CD4-positive, alpha-beta memory T cell (primary cell): ENCODE data around the gene TELO2. TPM values are rescaled to one million over a fixed set of nuclear protein-coding genes. Genes with fewer than 3 reads are reported as not detected.

Experiments
- CTCF ChIA-PET: fragments of 350-600 bp; sonication (Branson Sonifier 250); formaldehyde crosslinking; loops from one replicate; lab custom pipeline; 2021; ENCODE audit warnings: inconsistent platforms; ENCODE audit not compliant: partially characterized antibody; lab: Charles Lee
- POLR2A ChIA-PET: fragments of 350-600 bp; sonication (Branson Sonifier 250); formaldehyde crosslinking; loops from one replicate; lab custom pipeline; 2021; ENCODE audit not compliant: partially characterized antibody; lab: Charles Lee
- DNase-seq, 5 donors: peaks; one replicate each; pipeline versions ENCODE4 v3.0.0 to v3.0.0-alpha.2; 2020 to 2022; ENCODE audit warnings: mixed read lengths in 1 of 5
- H3K27ac ChIP-seq: one replicate; pipeline ENCODE4 v1.7.0; 2013; ENCODE audit warnings: low read depth, low read length
- H3K27me3 ChIP-seq: 2 replicates; pipeline ENCODE4 v1.7.0; 2013; ENCODE audit warnings: mild to moderate bottlenecking, low read length, moderate library complexity; ENCODE audit not compliant: insufficient read depth
- H3K36me3 ChIP-seq: 2 replicates; pipeline ENCODE4 v1.7.0; 2013; ENCODE audit warnings: mild to moderate bottlenecking, low read length, moderate library complexity; ENCODE audit not compliant: insufficient read depth
- H3K4me1 ChIP-seq: 2 replicates; pipeline ENCODE4 v1.7.0; 2013; ENCODE audit warnings: mild to moderate bottlenecking, low read length, moderate library complexity; ENCODE audit not compliant: insufficient read depth
- H3K4me3 ChIP-seq, 2 donors: one replicate each; pipeline ENCODE4 v1.7.0; 2013; ENCODE audit warnings: low read length in 2 of 2, mild to moderate bottlenecking in 1 of 2
- H3K9me3 ChIP-seq, 2 donors: one replicate each; pipeline ENCODE4 v1.7.0; 2013; ENCODE audit warnings: low read length in 2 of 2, control low read depth in 1 of 2; ENCODE audit not compliant: control insufficient read depth in 1 of 2
- H3K27ac Mint-ChIP-seq, 7 donors: one replicate each; pipeline ENCODE4 v1.8.0; 2020 to 2021; ENCODE audit warnings: mixed read lengths in 7 of 7, mild to moderate bottlenecking in 6 of 7, inconsistent platforms in 3 of 7, moderate library complexity in 3 of 7
- H3K27me3 Mint-ChIP-seq, 2 donors: one replicate each; pipeline ENCODE4 v1.8.0; 2020 to 2021; ENCODE audit warnings: mixed read lengths in 2 of 2
- H3K36me3 Mint-ChIP-seq, 2 donors: one replicate each; pipeline ENCODE4 v1.8.0; 2020 to 2021; ENCODE audit warnings: mixed read lengths in 2 of 2, inconsistent platforms in 1 of 2, mild to moderate bottlenecking in 1 of 2
- H3K4me1 Mint-ChIP-seq, 4 donors: one replicate each; pipeline ENCODE4 v1.8.0; 2020 to 2021; ENCODE audit warnings: mixed read lengths in 4 of 4, mild to moderate bottlenecking in 1 of 4
- H3K4me3 Mint-ChIP-seq, 8 donors: one replicate each; pipeline ENCODE4 v1.8.0; 2020 to 2021; ENCODE audit warnings: mixed read lengths in 8 of 8, mild to moderate bottlenecking in 7 of 8, moderate library complexity in 6 of 8, inconsistent platforms in 3 of 8
- H3K9me3 Mint-ChIP-seq, 8 donors: one replicate each; pipeline ENCODE4 v1.8.0; 2020 to 2021; ENCODE audit warnings: mixed read lengths in 8 of 8, mild to moderate bottlenecking in 5 of 8, inconsistent platforms in 3 of 8, moderate library complexity in 1 of 8
- intact Hi-C: fragments of 100-400 bp; cut with micrococcal nuclease; formaldehyde crosslinking; loops from one replicate; pipeline ENCODE4 v1.15.1; 2023
- polyA plus RNA-seq, 2 donors: library from polyadenylated mRNA; unstranded; fragments of 300-500 nt; fragmentation: Illumina TruSeq; gene quantifications; one replicate each; pipeline ENCODE4 v1.2.3, GENCODE V29; 2021
- total RNA-seq, 2 experiments: library from RNA; stranded (reverse); gene quantifications; one replicate each; pipeline ENCODE4 v1.2.3, GENCODE V29; 2021

Gene TELO2
- total and polyA plus RNA-seq, 4 experiments from 2014 or later = 11.3 to 56.0 (median 34.9) TPM

DNA sequence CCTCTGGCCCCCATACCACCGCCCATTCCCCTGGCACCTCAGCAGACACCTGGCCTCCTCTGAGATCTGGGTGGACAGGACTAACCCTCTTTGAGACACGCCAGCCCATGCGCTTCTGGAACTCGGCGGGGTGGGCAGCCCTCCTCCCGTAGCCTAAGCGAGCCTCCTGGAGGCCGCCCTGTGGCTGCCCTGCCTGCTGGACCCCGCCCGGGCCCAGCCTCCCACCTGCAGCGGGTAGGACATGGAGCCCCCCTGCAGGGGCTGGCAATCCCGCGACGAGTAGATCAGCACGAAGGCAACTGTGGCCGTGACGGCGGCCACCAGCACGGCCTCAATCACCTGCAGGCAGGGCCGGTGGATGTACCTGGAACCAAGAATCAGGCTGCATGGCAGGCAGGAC lies 40.6 kb upstream of the TELO2 start:
- H3K27ac Mint-ChIP-seq = no peak overlapping the region
- H3K9me3 Mint-ChIP-seq = no peaks in the 10 kb centered on the region
- Histone ChIP-seq H3K27me3 (no peaks in the 10 kb centered on the region), H3K4me3 (no peak overlapping the region), H3K9me3 (no peaks in the 10 kb centered on the region), H3K4me1 (no peaks in the 10 kb centered on the region), H3K27ac (no peak overlapping the region), H3K36me3 (peaks cover 5% of the 10 kb centered on the region)
- intact Hi-C loops = no loop called here
- H3K27me3 Mint-ChIP-seq = no peaks in the 10 kb centered on the region
- DNase-seq = no peak
- CTCF ChIA-PET = no interaction called here
- H3K4me3 Mint-ChIP-seq = no peak overlapping the region
- no peaks in the 10 kb centered on the region for H3K4me1 Mint-ChIP-seq
- H3K36me3 Mint-ChIP-seq = peaks cover 6 to 23% of the 10 kb centered on the region in 2 donors
- POLR2A ChIA-PET = no interaction called here

DNA sequence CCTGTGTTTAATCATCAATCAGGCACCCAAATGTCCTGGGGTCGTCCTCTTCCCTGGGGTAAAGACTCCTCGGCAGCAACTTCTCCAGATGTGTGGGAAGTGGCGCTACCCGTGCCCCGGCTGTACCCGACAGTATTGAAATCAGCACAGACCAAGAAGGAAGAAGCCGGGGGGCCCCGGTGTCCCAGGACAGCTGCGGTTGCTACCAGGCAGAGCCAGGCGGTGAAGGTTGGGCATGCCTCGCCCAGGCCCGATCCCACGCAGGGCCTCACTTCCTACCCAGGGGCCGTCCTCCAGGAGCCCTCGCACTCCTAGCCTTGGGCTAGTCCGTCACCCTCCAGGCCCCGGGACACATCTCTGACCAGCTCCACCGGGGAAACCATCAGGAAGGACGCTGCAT lies 39.8 kb upstream of the TELO2 start:
- no peaks in the 10 kb centered on the region for H3K4me1 ChIP-seq
- no peaks in the 10 kb centered on the region for H3K4me1 Mint-ChIP-seq
- no peaks in the 10 kb centered on the region for H3K9me3 ChIP-seq
- POLR2A ChIA-PET = no interaction called here
- H3K27ac ChIP-seq = no peak overlapping the region
- H3K4me3 Mint-ChIP-seq = peak overlapping the region in 3 of 8 donors; percentile 64 to 70 (median 64)
- H3K4me3 ChIP-seq = no peak overlapping the region
- no peaks in the 10 kb centered on the region for H3K9me3 Mint-ChIP-seq
- DNase-seq = no peak
- intact Hi-C loops = no loop called here
- H3K36me3 Mint-ChIP-seq = peaks cover 6 to 22% of the 10 kb centered on the region in 2 donors
- H3K27me3 Mint-ChIP-seq = no peaks in the 10 kb centered on the region
- no peaks in the 10 kb centered on the region for H3K27me3 ChIP-seq
- CTCF ChIA-PET = no interaction called here
- H3K27ac Mint-ChIP-seq = peak overlapping the region in 3 of 7 donors; percentile 64 to 92 (median 87)
- peaks cover 5% of the 10 kb centered on the region for H3K36me3 ChIP-seq

DNA sequence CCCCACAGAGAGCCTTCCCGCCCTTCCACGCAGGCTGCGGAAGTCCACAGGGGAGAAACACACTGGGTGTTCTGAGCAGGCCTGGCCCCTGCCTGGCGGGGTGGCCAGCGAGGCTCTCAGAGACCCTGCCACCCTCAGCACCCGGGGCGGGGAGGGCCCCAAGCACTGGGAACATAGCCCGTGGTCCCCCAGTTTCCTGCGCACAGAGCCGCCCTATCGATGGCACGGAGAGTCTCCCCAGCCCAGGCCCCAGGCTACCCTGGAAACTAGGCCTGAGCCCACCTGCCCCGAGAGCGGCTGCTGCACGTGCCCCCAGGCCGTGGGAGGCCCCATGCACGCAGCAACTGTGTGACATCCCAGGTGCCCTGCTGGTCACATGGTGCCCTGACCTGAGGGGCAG lies 38.6 kb upstream of the TELO2 start:
- intact Hi-C loops = no loop called here
- Histone ChIP-seq H3K27ac (no peak overlapping the region), H3K9me3 (no peaks in the 10 kb centered on the region), H3K4me3 (no peak overlapping the region), H3K4me1 (no peaks in the 10 kb centered on the region), H3K36me3 (peaks cover 5% of the 10 kb centered on the region), H3K27me3 (no peaks in the 10 kb centered on the region)
- H3K9me3 Mint-ChIP-seq = no peaks in the 10 kb centered on the region
- H3K27ac Mint-ChIP-seq = peak overlapping the region in 1 of 7 donors; percentile 87
- no peak for DNase-seq
- no peaks in the 10 kb centered on the region for H3K4me1 Mint-ChIP-seq
- H3K36me3 Mint-ChIP-seq = peaks cover 6 to 24% of the 10 kb centered on the region in 2 donors
- ChIA-PET POLR2A (no interaction called here), CTCF (no interaction called here)
- no peaks in the 10 kb centered on the region for H3K27me3 Mint-ChIP-seq
- H3K4me3 Mint-ChIP-seq = no peak overlapping the region

DNA sequence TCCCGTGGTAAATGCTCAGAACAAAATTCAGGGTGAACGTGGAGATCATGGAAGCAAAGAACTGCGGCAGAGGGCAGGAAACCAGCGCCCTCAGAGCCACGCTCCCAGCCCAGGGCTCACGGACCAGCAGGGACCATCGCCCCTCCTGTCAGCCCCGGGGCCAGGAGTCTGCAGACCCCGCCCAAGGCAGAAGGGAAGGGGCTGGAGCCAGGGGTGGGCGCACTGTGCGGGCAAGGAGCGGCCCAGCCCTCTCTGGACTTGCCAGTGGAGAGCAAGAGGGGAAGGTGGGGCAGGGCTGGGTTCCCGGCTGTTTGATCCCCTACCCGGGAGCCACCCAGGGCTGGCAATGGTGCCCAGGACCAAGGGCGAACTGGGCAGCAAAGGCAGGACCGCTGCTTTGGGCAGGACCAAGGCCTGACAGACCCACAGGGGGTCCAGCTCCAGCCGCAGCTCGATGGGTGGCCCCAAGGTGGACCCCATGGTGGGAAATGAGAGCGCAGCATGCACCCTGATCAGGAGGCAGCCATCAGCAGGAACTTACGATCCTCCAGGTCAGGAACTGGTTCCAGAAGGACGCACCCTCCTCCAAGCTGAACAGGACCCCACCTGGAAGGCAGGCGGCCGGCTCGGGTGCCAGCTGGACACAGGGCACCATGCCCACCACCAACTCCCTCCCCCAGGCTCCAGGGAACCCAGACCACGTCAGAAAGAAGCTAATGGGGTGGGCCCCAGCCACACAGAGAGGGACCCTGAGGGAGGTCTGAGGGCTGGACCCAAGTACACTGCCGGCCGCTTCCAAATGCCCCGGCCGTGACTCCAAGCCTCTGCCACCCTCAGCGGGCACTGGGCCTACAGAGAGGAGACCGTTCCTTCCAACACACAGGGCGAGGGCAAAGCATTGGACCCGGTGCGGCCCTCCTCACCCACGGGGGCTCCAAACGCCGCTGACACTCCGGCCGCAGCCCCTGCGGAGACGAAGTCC lies 37.7 kb upstream of the TELO2 start:
- H3K27me3 Mint-ChIP-seq = no peaks in the 10 kb centered on the region
- no peaks in the 10 kb centered on the region for H3K27me3 ChIP-seq
- H3K4me1 Mint-ChIP-seq = no peaks in the 10 kb centered on the region
- intact Hi-C loops = no loop called here
- no peak overlapping the region for H3K27ac ChIP-seq
- no peak overlapping the region for H3K4me3 Mint-ChIP-seq
- H3K9me3 ChIP-seq = no peaks in the 10 kb centered on the region
- peaks cover 6 to 23% of the 10 kb centered on the region in 2 donors for H3K36me3 Mint-ChIP-seq
- H3K4me3 ChIP-seq = no peak overlapping the region
- H3K36me3 ChIP-seq = peaks cover 6% of the 10 kb centered on the region
- H3K27ac Mint-ChIP-seq = no peak overlapping the region
- CTCF ChIA-PET = no interaction called here
- no peaks in the 10 kb centered on the region for H3K9me3 Mint-ChIP-seq
- DNase-seq = no peak
- POLR2A ChIA-PET = no interaction called here
- no peaks in the 10 kb centered on the region for H3K4me1 ChIP-seq

GRCh38 chr16:1456951-1457350 lies 36.2 kb upstream of the TELO2 start:
- Histone ChIP-seq H3K4me1 (no peaks in the 10 kb centered on the region), H3K4me3 (no peak overlapping the region), H3K27me3 (no peaks in the 10 kb centered on the region), H3K27ac (no peak overlapping the region), H3K36me3 (peaks cover 17% of the 10 kb centered on the region), H3K9me3 (no peaks in the 10 kb centered on the region)
- peaks cover 0 to 2% (median 0%) of the 10 kb centered on the region in 4 donors for H3K4me1 Mint-ChIP-seq
- H3K9me3 Mint-ChIP-seq = no peaks in the 10 kb centered on the region
- ChIA-PET CTCF (no interaction called here), POLR2A (no interaction called here)
- no peak overlapping the region for H3K27ac Mint-ChIP-seq
- no peak for DNase-seq
- peaks cover 3 to 23% of the 10 kb centered on the region in 2 donors for H3K36me3 Mint-ChIP-seq
- intact Hi-C loops = no loop called here
- H3K27me3 Mint-ChIP-seq = no peaks in the 10 kb centered on the region
- H3K4me3 Mint-ChIP-seq = no peak overlapping the region

DNA sequence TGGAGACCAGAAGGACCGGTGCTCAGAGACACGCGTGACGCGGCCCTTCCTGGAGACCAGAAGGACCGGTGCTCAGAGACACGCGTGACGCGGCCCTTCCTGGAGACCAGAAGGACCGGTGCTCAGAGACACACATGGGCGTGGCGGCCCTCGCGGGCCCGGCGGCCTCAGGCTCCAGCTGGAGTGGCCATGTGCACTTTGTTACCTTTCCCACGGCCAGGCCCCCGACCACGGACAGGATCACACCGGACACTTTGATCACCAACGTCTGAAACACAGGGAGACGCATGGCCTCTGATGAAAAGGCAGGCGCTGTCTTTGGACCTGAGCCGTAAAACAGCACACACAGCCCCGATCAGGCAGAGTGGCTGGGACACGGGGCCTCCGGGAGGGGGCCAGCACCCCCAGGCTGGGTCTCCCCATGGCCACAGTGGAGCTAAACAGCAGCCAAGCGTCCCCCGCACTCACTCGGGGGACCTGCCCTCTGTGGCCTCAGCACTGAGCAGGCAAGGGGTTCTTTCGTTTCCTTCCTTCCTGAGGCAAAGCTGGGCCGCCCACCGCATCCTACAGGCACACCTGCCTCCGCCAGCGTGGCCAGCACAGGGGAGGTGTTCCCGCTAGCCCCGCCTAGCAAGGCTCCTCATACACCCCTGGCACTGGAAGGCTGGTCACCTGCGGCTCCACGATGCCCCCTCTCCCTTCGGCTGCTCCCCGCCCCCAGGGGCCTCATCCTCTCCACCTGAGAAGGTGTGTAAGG lies 35.5 kb upstream of the TELO2 start:
- no peak overlapping the region for H3K4me3 Mint-ChIP-seq
- POLR2A ChIA-PET = no interaction called here
- CTCF ChIA-PET = no interaction called here
- H3K27ac Mint-ChIP-seq = no peak overlapping the region
- peaks cover 0 to 2% (median 0%) of the 10 kb centered on the region in 4 donors for H3K4me1 Mint-ChIP-seq
- intact Hi-C loops = no loop called here
- no peaks in the 10 kb centered on the region for H3K9me3 Mint-ChIP-seq
- no peaks in the 10 kb centered on the region for H3K27me3 Mint-ChIP-seq
- peaks cover 17% of the 10 kb centered on the region for H3K36me3 ChIP-seq
- H3K27ac ChIP-seq = no peak overlapping the region
- DNase-seq = no peak
- no peak overlapping the region for H3K4me3 ChIP-seq
- peaks cover 2 to 24% of the 10 kb centered on the region in 2 donors for H3K36me3 Mint-ChIP-seq
- H3K27me3 ChIP-seq = no peaks in the 10 kb centered on the region
- no peaks in the 10 kb centered on the region for H3K4me1 ChIP-seq
- no peaks in the 10 kb centered on the region for H3K9me3 ChIP-seq

GRCh38 chr16:1458336-1458976 lies 34.7 kb upstream of the TELO2 start:
- peaks cover 17% of the 10 kb centered on the region for H3K36me3 ChIP-seq
- peaks cover 5 to 21% of the 10 kb centered on the region in 2 donors for H3K36me3 Mint-ChIP-seq
- H3K27ac ChIP-seq = no peak overlapping the region

More at GRCh38 chr16:1458336-1458976, 34.7 kb upstream of the TELO2 start:
- CTCF ChIA-PET = no interaction called here
- no peak for DNase-seq
- Histone ChIP-seq H3K4me1 (no peaks in the 10 kb centered on the region), H3K4me3 (no peak overlapping the region), H3K9me3 (no peaks in the 10 kb centered on the region), H3K27me3 (no peaks in the 10 kb centered on the region)
- peaks cover 0 to 2% (median 0%) of the 10 kb centered on the region in 4 donors for H3K4me1 Mint-ChIP-seq
- peak overlapping the region in 1 of 7 donors; percentile 84 for H3K27ac Mint-ChIP-seq
- no peaks in the 10 kb centered on the region for H3K27me3 Mint-ChIP-seq
- POLR2A ChIA-PET = no interaction called here
- intact Hi-C loops = no loop called here
- H3K9me3 Mint-ChIP-seq = no peaks in the 10 kb centered on the region
- H3K4me3 Mint-ChIP-seq = no peak overlapping the region
